ENCODE measurements around the gene ZCCHC24.

ZCCHC24 gene

GRCh38 chr10:79396520-79396919 lies 48.9 kb downstream of the ZCCHC24 start:
- no peak for DNase-seq

GRCh38 chr10:79394664-79395063 lies 50.8 kb downstream of the ZCCHC24 start:
- DNase-seq, result no peak

GRCh38 chr10:79393924-79394610 lies 51.4 kb downstream of the ZCCHC24 start:
- DNase-seq, result no peak

GRCh38 chr10:79393221-79393923 lies 52.1 kb downstream of the ZCCHC24 start:
- no peak for DNase-seq

- DNase-seq, result no peak
Observed at GRCh38 chr10:79392506-79393176, 52.8 kb downstream of the ZCCHC24 start.

- no peak for DNase-seq
Observed at GRCh38 chr10:79392020-79392398, 53.4 kb downstream of the ZCCHC24 start.

- DNase-seq, result no peak
Observed at GRCh38 chr10:79391231-79392019, 54.0 kb downstream of the ZCCHC24 start.

- no peak for DNase-seq
Observed at GRCh38 chr10:79390551-79391229, 54.7 kb downstream of the ZCCHC24 start.

- no peak for DNase-seq
Observed at GRCh38 chr10:79390057-79390456, 55.4 kb downstream of the ZCCHC24 start.

GRCh38 chr10:79387974-79388850 lies 57.2 kb downstream of the ZCCHC24 start:
- no peak for DNase-seq

GRCh38 chr10:79387466-79387973 lies 57.9 kb downstream of the ZCCHC24 start:
- DNase-seq, result no peak

- no peak for DNase-seq
Observed at GRCh38 chr10:79386637-79387465, 58.6 kb downstream of the ZCCHC24 start.

GRCh38 chr10:79385804-79386531 lies 59.5 kb downstream of the ZCCHC24 start:
- no peak for DNase-seq

- DNase-seq, result no peak
Observed at GRCh38 chr10:79385392-79385795, 60.0 kb downstream of the ZCCHC24 start.

- DNase-seq, result no peak
Observed at GRCh38 chr10:79384773-79385391, 60.5 kb downstream of the ZCCHC24 start.

GRCh38 chr10:79383974-79384606 lies 61.3 kb downstream of the ZCCHC24 start:
- no peak for DNase-seq

- DNase-seq, result no peak
Observed at GRCh38 chr10:79382491-79382941, 62.9 kb downstream of the ZCCHC24 start.

- no peak for DNase-seq
Observed at GRCh38 chr10:79381804-79382221, 63.6 kb downstream of the ZCCHC24 start.
